Fibroblast of lung (primary cell): Measurements from ENCODE around the gene FIBP. TPM values are rescaled to one million over a fixed set of nuclear protein-coding genes. Genes with fewer than 3 reads are reported as not detected.
A peak's percentile ranks its signal among the peaks of the same experiment; 100 is the strongest.

ENCODE experiments used
- DNase-seq, 2 donors: peaks; one replicate each; pipeline versions ENCODE4 v3.0.0 to v3.0.0-alpha.2; 2010; ENCODE audit warnings: low read depth in 2 of 2
- H2AFZ ChIP-seq: 2 replicates; pipeline ENCODE4 v1.5.1; 2012; ENCODE audit warnings: low read length, control low read depth, inconsistent platforms
- H3K27ac ChIP-seq: 2 replicates; pipeline ENCODE4 v1.5.1; 2011; ENCODE audit warnings: low read length, control low read depth; ENCODE audit not compliant: insufficient read depth
- H3K27me3 ChIP-seq: 2 replicates; pipeline ENCODE4 v1.5.1; 2011; ENCODE audit warnings: mild to moderate bottlenecking, low read length; ENCODE audit not compliant: control insufficient read depth, insufficient read depth
- H3K36me3 ChIP-seq: 2 replicates; pipeline ENCODE4 v1.5.1; 2011; ENCODE audit warnings: low read length; ENCODE audit not compliant: control insufficient read depth, insufficient read depth
- H3K4me1 ChIP-seq: 2 replicates; pipeline ENCODE4 v1.5.1; 2011; ENCODE audit warnings: low read length; ENCODE audit not compliant: control insufficient read depth, insufficient read depth; ENCODE audit errors: extremely low read depth
- H3K4me2 ChIP-seq: 2 replicates; pipeline ENCODE4 v1.5.1; 2011; ENCODE audit warnings: low read length, control low read depth; ENCODE audit not compliant: insufficient read depth; ENCODE audit errors: extremely low read depth
- H3K4me3 ChIP-seq, 4 experiments: fragments of 200-600 bp in 1 of 4; sonication (generic) in 1 of 4; replicated peaks in 1 of 4; 2 replicates each; pipeline ENCODE4 v1.5.1; 2011 to 2016; ENCODE audit warnings: low read length in 4 of 4, low read depth in 3 of 4, mild to moderate bottlenecking in 3 of 4, control low read depth in 2 of 4, inconsistent platforms in 1 of 4, mixed read lengths in 1 of 4; ENCODE audit not compliant: insufficient read depth in 1 of 4; ENCODE audit errors: control extremely low read depth in 1 of 4
- H3K79me2 ChIP-seq: 2 replicates; pipeline ENCODE4 v1.5.1; 2012; ENCODE audit warnings: mild to moderate bottlenecking, low read length, inconsistent platforms; ENCODE audit not compliant: control insufficient read depth, insufficient read depth
- H3K9ac ChIP-seq: 2 replicates; pipeline ENCODE4 v1.5.1; 2011; ENCODE audit warnings: mild to moderate bottlenecking, low read length, control low read depth; ENCODE audit not compliant: insufficient read depth
- H3K9me3 ChIP-seq: 2 replicates; pipeline ENCODE4 v1.5.1; 2012; ENCODE audit warnings: low read depth, low read length; ENCODE audit not compliant: control insufficient read depth, insufficient read depth
- H4K20me1 ChIP-seq: 2 replicates; pipeline ENCODE4 v1.5.1; 2011; ENCODE audit warnings: low read length; ENCODE audit not compliant: control insufficient read depth, insufficient read depth; ENCODE audit errors: extremely low read depth
- EZH2 ChIP-seq: IDR thresholded peaks from 2 replicates; pipeline ENCODE4 v1.5.1; 2012; ENCODE audit warnings: low read length, control low read depth, mild to moderate bottlenecking; ENCODE audit errors: missing control alignments
- polyA plus RNA-seq, 2 donors: library from polyadenylated mRNA; depleted of rRNA in 1 of 2; stranded (reverse) in 1 of 2; unstranded in 1 of 2; fragments of >200 nt; gene quantifications; 2 replicates each; pipeline ENCODE4 v1.2.1, GENCODE V29; 2011 to 2012; ENCODE audit warnings: missing spikeins in 1 of 2
- total RNA-seq: library from RNA; depleted of rRNA; stranded (reverse); fragments of >200 nt; gene quantifications from 2 replicates; pipeline ENCODE4 v1.2.1, GENCODE V29; 2014
- TF ChIP-seq, protein P1 (sequence below), 2 donors: IDR thresholded peaks in 1 of 2; conservative IDR thresholded peaks in 1 of 2; 1 replicate in 1 of 2; 2 replicates in 1 of 2; pipeline ENCODE4 v1.5.1; 2011 to 2012; ENCODE audit warnings: low read length in 2 of 2, control low read depth in 1 of 2, inconsistent platforms in 1 of 2, low read depth in 1 of 2, mild to moderate bottlenecking in 1 of 2

The FIBP gene
- total and polyA plus RNA-seq, 2 donors (not counting 1 experiment from before 2014, with no cell fraction given): 81.0 to 168 TPM

DNA sequence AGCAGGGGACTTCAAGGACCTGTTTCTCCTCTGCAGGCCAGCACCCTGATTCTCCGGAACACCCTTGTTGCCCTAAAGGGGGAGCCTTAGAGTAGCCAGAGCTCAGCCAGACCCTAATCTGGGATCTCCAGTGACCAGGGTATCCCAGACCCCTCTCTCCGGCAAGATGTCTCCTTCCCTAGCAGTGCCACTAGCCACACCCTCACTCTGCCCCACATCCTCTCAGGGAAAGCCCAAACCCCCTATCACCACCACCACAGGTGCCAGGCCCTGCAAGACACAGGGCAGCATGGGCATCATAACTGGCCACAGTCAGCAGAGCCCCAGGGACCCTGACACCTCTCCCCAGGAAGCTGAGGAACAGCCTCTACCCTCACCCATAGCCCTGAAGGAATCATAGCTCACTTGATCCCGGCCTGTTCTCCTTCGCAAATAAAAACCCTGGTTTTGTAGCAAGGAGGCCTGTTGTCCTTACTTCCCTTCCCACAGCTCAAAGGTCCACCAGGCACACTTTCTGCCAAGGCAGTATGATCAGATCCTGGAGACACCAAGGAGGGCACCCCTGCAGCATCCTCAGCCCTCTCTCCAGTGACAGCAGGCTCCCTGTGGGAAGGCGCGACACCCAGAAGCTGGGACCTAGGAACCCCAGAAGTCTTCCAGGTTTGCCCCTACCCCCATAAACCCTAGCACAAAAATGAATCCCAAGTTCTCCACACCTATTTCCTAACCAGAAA is 34.9 kb downstream of the FIBP start:
- H3K4me2 ChIP-seq: no peak overlapping the region
- peaks cover 52% of the 10 kb centered on the region for H3K36me3 ChIP-seq
- no peak overlapping the region for H2AFZ ChIP-seq
- H3K27me3 ChIP-seq: no peaks in the 10 kb centered on the region
- peaks cover 16% of the 10 kb centered on the region for H3K4me1 ChIP-seq
- no peaks in the 10 kb centered on the region for H3K9me3 ChIP-seq
- H3K27ac ChIP-seq: peak overlapping the region; percentile 32
- peaks cover 8% of the 10 kb centered on the region for H4K20me1 ChIP-seq
- no peak for TF ChIP-seq EZH2
- TF ChIP-seq, protein P1, sequence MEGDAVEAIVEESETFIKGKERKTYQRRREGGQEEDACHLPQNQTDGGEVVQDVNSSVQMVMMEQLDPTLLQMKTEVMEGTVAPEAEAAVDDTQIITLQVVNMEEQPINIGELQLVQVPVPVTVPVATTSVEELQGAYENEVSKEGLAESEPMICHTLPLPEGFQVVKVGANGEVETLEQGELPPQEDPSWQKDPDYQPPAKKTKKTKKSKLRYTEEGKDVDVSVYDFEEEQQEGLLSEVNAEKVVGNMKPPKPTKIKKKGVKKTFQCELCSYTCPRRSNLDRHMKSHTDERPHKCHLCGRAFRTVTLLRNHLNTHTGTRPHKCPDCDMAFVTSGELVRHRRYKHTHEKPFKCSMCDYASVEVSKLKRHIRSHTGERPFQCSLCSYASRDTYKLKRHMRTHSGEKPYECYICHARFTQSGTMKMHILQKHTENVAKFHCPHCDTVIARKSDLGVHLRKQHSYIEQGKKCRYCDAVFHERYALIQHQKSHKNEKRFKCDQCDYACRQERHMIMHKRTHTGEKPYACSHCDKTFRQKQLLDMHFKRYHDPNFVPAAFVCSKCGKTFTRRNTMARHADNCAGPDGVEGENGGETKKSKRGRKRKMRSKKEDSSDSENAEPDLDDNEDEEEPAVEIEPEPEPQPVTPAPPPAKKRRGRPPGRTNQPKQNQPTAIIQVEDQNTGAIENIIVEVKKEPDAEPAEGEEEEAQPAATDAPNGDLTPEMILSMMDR (conservative IDR thresholded peaks at IDR 0.05 in 1 of 2, IDR thresholded peaks at IDR 0.05 in 1 of 2; ENCODE audit: low read depth in 1 of 2, low read length in 2 of 2): peak in 1 of 2 donors; percentile 12
- H3K4me3 ChIP-seq: no peak overlapping the region
- peaks cover 49% of the 10 kb centered on the region for H3K79me2 ChIP-seq
- H3K9ac ChIP-seq: no peak overlapping the region
- DNase-seq: no peak

DNA sequence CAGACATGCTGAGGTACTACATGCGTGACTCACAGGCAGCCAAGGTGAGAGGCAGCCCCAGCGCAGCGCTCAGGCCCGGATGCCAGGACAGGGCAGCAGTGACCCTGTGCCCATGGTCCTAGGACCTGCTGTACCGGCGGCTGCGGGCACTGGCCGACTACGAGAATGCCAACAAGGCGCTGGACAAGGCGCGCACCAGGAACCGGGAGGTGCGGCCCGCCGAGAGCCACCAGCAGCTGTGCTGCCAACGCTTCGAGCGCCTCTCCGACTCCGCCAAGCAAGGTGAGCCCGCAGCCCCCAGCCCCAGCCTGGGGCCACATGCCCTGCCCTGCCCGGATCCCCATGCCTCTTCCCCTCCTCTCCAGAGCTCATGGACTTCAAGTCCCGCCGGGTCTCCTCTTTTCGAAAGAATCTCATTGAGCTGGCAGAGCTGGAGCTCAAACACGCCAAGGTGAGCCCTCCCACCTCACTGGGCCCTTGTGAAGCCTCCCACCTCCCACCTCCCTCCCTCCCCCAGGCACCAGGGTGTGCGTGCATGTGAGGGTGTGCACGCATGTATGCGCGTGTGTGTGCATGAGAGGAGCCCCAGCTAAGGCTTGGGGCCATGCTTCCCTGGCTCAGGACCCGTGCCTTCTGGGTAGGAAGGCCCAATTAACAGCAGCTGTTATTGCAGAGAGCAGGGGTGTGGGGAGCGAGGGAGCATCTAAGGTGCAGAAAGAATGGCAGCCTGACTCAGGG is 35.6 kb downstream of the FIBP start:
- TF ChIP-seq, protein P1 (conservative IDR thresholded peaks at IDR 0.05 in 1 of 2, IDR thresholded peaks at IDR 0.05 in 1 of 2; ENCODE audit: low read depth in 1 of 2, low read length in 2 of 2): no peak
- no peak for TF ChIP-seq EZH2
- DNase-seq: no peak
- peaks cover 8% of the 10 kb centered on the region for H4K20me1 ChIP-seq
- H3K36me3 ChIP-seq: peaks cover 52% of the 10 kb centered on the region
- H3K79me2 ChIP-seq: peaks cover 47% of the 10 kb centered on the region
- peaks cover 16% of the 10 kb centered on the region for H3K4me1 ChIP-seq
- H3K4me3 ChIP-seq: no peak overlapping the region
- no peak overlapping the region for H3K27ac ChIP-seq
- no peaks in the 10 kb centered on the region for H3K27me3 ChIP-seq
- no peak overlapping the region for H3K9ac ChIP-seq
- H2AFZ ChIP-seq: no peak overlapping the region
- H3K4me2 ChIP-seq: no peak overlapping the region
- no peaks in the 10 kb centered on the region for H3K9me3 ChIP-seq

DNA sequence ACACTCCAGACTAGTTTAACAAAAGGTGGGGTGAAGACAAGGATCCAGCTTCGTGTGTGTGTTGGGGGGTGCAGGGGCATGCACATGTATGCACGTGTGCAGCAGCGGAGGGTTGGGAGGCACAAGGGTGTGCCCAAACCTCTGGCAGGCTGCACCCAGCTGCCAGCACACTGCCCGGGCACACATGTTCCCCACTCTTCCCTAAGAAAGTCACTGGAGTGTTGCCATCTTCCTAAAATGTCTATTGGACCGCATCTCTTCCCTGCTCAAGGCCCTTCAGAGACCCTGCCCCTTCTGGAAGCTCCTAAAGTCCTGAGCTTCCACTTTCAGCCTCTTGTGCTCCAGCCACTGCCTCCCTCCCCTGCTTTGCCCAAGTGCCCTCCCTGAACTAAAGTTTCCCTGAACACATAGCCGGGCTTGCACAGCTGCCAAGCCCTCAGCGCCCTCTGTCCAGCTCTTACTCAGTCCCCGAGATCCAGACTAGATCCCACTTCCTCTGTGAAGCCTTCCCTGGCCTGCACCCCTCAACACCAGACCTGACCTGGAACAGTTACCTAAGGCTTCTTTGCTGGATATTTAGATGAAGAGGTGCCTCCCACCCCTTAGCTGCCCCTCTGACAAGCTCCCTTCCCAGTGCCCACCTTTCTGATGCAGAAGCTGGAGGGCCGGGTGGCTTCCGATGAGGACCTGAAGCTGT is 36.3 kb downstream of the FIBP start:
- Histone ChIP-seq H3K27me3 (no peaks in the 10 kb centered on the region), H3K4me2 (no peak overlapping the region), H3K4me1 (peaks cover 16% of the 10 kb centered on the region), H3K9me3 (no peaks in the 10 kb centered on the region), H4K20me1 (peaks cover 8% of the 10 kb centered on the region), H3K79me2 (peaks cover 40% of the 10 kb centered on the region), H3K36me3 (peaks cover 52% of the 10 kb centered on the region), H2AFZ (no peak overlapping the region), H3K27ac (no peak overlapping the region), H3K4me3 (no peak overlapping the region), H3K9ac (no peak overlapping the region)
- DNase-seq: no peak
- TF ChIP-seq, protein P1 (conservative IDR thresholded peaks at IDR 0.05 in 1 of 2, IDR thresholded peaks at IDR 0.05 in 1 of 2; ENCODE audit: low read depth in 1 of 2, low read length in 2 of 2): no peak
- no peak for TF ChIP-seq EZH2
